Urothelium cell line (cell line): Measurements from ENCODE around the gene TRPM2.
A peak's percentile ranks its signal among the peaks of the same experiment; 100 is the strongest.

ENCODE experiments used
- DNase-seq: peaks from one replicate; pipeline ENCODE4 v3.0.0; 2011; ENCODE audit warnings: low spot score, mixed read lengths
- FAIRE-seq: peaks from 2 replicates; lab custom pipeline; 2011; peaks lifted over from hg19 to GRCh38; lab: Jason Lieb, UNC

Gene TRPM2

GRCh38 chr21:44439211-44439600 lies 85.8 kb downstream of the TRPM2 start:
- DNase-seq (no peak), FAIRE-seq (no peak)

DNA sequence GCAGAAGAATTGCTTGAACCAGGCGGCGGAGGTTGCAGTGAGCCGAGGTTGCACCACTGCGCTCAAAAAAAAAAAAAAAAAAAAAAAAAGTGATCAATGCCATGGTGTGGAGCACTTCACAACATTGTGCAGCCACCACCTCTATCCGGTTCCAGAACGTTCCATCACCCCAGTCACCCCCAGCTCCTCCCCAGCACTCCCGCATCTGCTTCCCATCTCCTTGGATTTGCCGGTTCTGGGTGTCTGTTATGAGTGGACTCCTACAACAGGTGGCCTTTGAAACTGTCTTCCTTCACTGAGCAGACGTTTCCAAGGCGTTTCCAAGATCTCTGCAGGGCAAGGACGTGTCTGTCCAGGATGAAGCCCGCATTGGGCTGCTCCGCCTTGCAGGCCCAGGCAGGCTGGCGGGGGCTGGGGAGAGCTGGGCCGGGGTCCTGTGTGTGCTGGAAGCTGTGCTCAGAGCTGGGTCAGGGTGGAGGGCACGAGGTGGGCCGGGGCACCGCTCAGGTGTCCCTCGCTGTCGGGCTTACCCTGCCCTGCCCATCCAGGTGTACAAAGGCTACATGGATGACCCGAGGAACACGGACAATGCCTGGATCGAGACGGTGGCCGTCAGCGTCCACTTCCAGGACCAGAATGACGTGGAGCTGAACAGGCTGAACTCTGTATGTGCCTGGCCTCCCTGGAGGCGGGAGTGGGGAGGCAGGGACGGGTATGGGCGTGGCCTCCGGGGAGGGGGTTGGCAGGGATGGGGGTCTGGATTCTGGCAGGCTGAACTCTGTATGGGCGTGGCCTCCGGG lies 87.0 kb downstream of the TRPM2 start:
- FAIRE-seq = peak; percentile 73
- DNase-seq = no peak

DNA sequence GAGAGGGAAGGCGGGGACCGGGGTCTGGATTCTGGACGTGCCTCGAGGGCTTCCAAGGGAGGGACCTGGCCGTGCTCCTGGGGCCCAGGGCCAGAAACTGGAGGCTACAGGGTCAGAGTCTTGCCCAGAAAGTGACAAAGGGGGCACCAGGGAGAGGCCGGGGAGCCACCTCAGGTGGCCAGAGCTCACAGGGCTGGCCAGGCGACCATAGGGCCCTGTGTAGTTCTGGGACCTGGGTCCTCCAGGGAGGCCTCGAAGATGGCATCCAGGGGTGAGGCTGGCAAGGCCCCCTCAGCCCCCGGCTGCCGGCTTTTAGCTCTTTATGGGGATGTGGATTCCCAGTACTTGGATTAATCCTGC lies 87.6 kb downstream of the TRPM2 start:
- FAIRE-seq = no peak
- DNase-seq = no peak

DNA sequence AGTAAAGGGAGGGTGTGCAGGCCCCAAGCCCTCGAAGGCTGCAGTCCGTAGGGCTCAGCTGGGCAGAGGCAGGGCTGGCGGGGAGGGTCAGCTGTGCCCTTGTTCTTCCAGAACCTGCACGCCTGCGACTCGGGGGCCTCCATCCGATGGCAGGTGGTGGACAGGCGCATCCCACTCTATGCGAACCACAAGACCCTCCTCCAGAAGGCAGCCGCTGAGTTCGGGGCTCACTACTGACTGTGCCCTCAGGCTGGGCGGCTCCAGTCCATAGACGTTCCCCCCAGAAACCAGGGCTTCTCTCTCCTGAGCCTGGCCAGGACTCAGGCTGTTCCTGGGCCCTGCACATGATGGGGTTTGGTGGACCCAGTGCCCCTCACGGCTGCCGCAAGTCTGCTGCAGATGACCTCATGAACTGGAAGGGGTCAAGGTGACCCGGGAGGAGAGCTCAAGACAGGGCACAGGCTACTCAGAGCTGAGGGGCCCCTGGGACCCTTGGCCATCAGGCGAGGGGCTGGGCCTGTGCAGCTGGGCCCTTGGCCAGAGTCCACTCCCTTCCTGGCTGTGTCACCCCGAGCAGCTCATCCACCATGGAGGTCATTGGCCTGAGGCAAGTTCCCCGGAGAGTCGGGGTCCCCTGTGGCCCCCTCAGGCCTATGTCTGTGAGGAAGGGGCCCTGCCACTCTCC lies 88.3 kb downstream of the TRPM2 start:
- DNase-seq = no peak
- no peak for FAIRE-seq

DNA sequence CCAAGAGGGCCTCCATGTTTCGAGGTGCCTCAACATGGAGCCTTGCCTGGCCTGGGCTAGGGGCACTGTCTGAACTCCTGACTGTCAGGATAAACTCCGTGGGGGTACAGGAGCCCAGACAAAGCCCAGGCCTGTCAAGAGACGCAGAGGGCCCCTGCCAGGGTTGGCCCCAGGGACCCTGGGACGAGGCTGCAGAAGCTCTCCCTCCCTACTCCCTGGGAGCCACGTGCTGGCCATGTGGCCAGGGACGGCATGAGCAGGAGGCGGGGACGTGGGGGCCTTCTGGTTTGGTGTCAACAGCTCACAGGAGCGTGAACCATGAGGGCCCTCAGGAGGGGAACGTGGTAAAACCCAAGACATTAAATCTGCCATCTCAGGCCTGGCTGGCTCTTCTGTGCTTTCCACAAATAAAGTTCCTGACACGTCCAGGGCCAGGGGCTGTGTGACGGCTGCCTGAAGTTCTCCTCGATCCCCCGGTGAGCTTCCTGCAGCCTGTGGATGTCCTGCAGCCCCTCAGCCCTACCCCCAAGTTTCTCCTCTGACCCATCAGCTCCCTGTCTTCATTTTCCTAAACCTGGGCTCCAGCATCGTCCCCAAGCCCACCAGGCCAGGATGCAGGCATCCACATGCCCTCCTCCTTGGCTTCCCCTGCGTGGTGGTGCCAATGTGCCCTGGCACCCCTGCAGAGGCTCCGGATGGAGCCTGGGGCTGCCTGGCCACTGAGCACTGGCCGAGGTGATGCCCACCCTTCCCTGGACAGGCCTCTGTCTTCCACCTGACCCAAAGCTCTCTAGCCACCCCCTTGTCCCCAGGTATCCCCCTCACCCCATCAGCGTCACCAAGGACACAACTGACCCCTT lies 89.1 kb downstream of the TRPM2 start:
- no peak for FAIRE-seq
- no peak for DNase-seq

- DNase-seq = no peak
- no peak for FAIRE-seq
These were observed 90.0 kb downstream of the TRPM2 start for GRCh38 chr21:44443291-44443890.

GRCh38 chr21:44443891-44444285 lies 90.5 kb downstream of the TRPM2 start:
- no peak for FAIRE-seq
- no peak for DNase-seq

DNA sequence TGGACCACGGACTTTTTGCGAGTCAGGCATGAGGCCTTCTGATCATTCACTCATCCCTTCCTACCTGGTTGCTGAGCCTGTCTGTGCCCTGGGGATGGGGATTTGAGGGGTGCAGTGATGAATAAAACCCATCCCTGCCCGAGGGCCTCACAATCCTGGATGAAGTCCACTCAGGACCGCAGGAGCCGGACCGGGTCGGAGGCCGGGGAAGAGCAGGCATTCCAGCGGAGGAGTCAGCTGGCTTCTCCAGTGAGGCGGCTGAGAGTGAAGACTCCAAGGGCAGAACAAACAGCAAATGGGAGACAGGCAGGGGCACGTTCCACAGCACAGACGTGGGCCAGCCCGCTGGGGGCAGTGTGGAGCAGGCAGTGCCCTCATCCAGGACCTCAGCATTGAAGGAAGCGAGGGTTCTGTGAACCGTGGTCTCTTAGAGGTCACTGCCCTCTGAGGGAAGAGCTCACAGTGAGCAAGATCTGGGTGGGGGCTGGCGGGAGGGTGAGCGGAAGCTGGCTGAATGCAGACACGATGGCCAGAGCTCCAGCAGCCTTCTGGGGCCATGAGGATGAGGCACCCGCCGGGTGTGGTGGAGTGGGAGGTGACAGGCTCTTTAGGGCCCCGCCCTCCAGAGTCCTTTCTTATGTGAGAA lies 91.0 kb downstream of the TRPM2 start:
- no peak for FAIRE-seq
- peak; percentile 21 for DNase-seq

DNA sequence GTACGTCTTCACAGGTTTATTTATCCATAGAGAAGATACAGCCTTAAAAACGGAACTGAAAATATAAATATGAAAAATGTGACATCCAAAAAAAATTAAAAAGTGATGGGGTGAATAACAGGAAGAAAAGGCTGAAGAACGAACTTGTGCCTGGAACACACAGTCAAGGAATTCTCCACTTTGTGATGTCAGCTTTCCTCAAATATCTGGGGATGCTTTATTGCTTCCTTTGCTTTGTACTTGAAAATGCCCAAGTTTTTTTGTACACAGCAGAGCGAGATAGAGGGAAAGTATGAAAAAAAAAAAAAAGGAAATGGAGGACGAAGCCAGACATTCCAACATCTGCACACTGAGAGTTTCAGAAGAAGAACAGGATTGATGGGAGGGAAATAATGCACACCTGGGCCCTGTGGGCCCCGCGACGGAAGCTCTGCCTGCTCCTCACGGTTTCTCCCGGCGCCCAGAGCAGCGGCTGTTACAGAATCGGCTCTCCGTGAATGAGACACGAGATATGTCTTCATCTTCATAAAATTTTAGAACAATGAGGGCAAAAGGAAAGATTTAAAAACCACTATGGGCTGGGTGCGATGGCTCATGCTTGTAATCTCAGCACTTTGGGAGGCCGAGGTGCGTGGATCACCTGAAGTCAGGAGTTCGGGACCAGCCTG lies 91.9 kb downstream of the TRPM2 start:
- DNase-seq = no peak
- FAIRE-seq = no peak

GRCh38 chr21:44448651-44449131 lies 95.3 kb downstream of the TRPM2 start:
- FAIRE-seq = no peak

DNA sequence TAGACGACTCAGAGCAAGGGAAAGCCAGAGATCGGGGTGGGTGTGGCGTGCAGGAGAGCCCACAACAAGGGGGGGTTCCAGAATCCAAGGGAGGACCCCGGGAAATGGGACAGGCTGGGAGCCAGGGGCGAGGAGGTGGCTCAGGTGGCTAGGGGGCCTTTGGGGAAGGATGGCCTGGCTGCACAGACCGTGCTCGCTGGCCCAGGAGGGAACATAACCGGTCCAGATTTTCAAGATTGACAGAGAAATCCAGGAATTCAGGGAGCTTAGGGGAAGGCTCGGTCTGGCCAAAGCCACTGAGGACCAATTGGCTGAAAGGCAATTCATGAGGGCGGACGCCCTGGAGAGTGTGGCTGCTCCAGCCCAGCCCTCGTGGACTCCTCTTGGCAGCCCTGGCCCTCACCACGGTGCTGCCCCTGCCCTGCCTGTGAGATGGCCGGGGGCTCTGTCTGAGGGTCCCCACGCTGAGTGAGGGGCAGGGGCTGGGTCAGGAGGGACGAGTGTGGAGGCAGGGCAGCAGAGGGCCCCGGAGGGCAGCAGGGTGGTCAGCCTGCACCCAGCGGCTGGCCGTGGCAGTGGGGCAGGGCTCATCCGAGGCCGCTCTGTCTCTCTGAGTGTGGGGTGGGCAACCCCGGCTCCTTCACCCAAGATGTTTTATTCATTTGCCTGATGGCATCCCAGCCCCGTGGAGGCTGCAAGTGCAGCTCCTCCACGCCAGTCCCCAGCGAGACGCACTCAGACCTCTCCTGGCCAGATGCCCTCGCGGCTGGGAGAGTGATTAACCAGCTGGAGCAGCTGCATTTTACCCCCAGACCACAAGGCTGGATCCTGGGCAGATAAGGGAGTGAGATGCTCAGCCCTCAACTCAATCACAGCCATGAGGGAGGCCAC lies 96.3 kb downstream of the TRPM2 start:
- FAIRE-seq = no peak
- no peak for DNase-seq

More at GRCh38 chr21:44448651-44449131, 95.3 kb downstream of the TRPM2 start:
- no peak for DNase-seq

DNA sequence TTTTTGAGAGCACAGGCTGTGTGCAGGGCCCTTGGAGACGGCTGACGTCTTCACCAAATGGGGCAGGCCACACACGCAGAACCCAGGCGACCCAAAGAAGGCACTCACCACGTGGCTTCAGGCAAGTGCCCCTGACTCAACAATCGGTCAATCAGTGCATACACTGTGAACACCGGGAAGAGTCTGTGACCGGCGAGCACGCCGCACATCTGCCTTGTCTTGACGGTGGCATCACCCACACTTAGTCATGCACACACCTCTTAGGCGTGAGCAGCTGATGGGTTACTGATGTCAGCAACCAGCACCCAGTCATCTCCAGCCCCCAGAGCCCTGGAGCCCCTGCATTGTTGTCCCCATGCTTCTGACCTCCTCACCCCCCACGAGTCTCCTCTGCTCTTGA lies 97.0 kb downstream of the TRPM2 start:
- FAIRE-seq (no peak), DNase-seq (no peak)

DNA sequence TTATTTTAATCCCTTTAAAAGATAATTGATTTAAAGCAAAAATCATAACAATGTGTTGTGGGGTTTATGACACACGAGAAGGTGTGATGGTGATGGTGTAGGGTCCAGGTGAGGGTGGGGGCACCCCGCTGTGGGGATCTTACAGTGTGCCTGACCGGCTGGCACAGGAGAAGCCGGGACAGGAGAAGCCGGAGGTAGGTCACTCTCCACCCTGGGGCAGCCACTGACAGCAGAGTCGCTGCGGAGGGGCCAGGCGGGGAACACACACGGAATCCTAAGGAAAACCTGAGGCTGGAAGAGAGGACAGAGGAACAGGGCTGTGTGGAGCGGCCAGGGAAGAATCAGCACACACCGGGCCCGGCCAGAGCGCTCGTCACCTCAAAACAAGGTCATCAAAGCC lies 97.6 kb downstream of the TRPM2 start:
- FAIRE-seq (no peak), DNase-seq (no peak)

- no peak for FAIRE-seq
- no peak for DNase-seq
These were observed 99.7 kb downstream of the TRPM2 start for GRCh38 chr21:44453120-44453519.

DNA sequence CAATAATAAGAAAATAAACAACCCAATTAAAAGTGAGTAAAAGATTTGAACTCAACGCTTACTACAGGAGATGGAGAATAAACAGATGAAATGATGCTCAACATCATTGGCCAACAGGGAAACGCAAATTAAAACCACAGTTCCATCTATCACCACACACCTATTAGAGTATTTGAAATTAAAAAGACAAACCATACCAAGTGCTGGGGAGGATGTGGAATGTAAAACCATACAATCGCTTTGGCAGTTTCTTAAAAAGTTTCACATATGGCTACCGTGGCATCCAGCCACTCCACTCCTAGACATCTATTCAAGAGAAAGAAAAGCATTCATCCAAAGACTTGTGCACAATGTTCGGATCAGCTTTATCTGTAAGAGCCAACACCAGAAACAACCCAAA lies 100.6 kb downstream of the TRPM2 start:
- FAIRE-seq (no peak), DNase-seq (no peak)

- DNase-seq (peak; percentile 97), FAIRE-seq (peak; percentile 62)
These were observed 101.5 kb downstream of the TRPM2 start, which contains the start of gene LRRC3 for GRCh38 chr21:44454747-44455523. Gene LRRC3, plus strand, starts transcription at chr21:44455510. Its CDS starts 1,135 bp downstream, at chr21:44456645.

- peak; percentile 63 for DNase-seq
These were observed 102.2 kb downstream of the TRPM2 start for GRCh38 chr21:44455524-44456213.

More at GRCh38 chr21:44455524-44456213, 102.2 kb downstream of the TRPM2 start:
- no peak for FAIRE-seq
